Measurements from ENCODE around the gene PTGDS.

Gene PTGDS

GRCh38 chr9:136960938-136961275 lies 16.4 kb upstream of the PTGDS start:
- no peak for TF ChIP-seq SNAI2 (CRISPR knock-in tag; IDR thresholded peaks at IDR 0.05)
- no peak for TF ChIP-seq PATZ1 (CRISPR knock-in tag; IDR thresholded peaks at IDR 0.05; ENCODE audit: borderline replicate concordance)
- TF ChIP-seq POU6F1 (CRISPR knock-in tag; IDR thresholded peaks at IDR 0.05; ENCODE audit: borderline replicate concordance, low read depth), result no peak
- TF ChIP-seq RARB (CRISPR knock-in tag; IDR thresholded peaks at IDR 0.05), result no peak
- TF ChIP-seq ZFP3 (CRISPR knock-in tag; IDR thresholded peaks at IDR 0.05), result no peak
- TF ChIP-seq TCF4 (CRISPR knock-in tag; IDR thresholded peaks at IDR 0.05; ENCODE audit: borderline replicate concordance), result no peak
- TF ChIP-seq BACH2 (CRISPR knock-in tag; IDR thresholded peaks at IDR 0.05; ENCODE audit: borderline replicate concordance), result no peak
- no peak for TF ChIP-seq CSRNP3 (CRISPR knock-in tag; IDR thresholded peaks at IDR 0.05)
- TF ChIP-seq OSR1 (CRISPR knock-in tag; IDR thresholded peaks at IDR 0.05), result no peak
- TF ChIP-seq ZFP30 (CRISPR knock-in tag; IDR thresholded peaks at IDR 0.05), result no peak
- TF ChIP-seq ZNF8 (CRISPR knock-in tag; IDR thresholded peaks at IDR 0.05), result no peak
- no peak for TF ChIP-seq ZNF70 (CRISPR knock-in tag; IDR thresholded peaks at IDR 0.05)
- no peak for TF ChIP-seq GLIS3 (CRISPR knock-in tag; IDR thresholded peaks at IDR 0.05)
- TF ChIP-seq CREB5 (CRISPR knock-in tag; IDR thresholded peaks at IDR 0.05; ENCODE audit: low read depth), result no peak

GRCh38 chr9:136961279-136962065 lies 15.8 kb upstream of the PTGDS start:
- TF ChIP-seq OSR1 (CRISPR knock-in tag; IDR thresholded peaks at IDR 0.05), result no peak
- no peak for TF ChIP-seq ZFP3 (CRISPR knock-in tag; IDR thresholded peaks at IDR 0.05)
- TF ChIP-seq ESRRG (CRISPR knock-in tag; IDR thresholded peaks at IDR 0.05), result no peak
- no peak for ATAC-seq

More at GRCh38 chr9:136960938-136961275, 16.4 kb upstream of the PTGDS start:
- no peak for ATAC-seq

- ATAC-seq, result no peak
- TF ChIP-seq OSR1 (CRISPR knock-in tag; IDR thresholded peaks at IDR 0.05), result no peak
- TF ChIP-seq PATZ1 (CRISPR knock-in tag; IDR thresholded peaks at IDR 0.05; ENCODE audit: borderline replicate concordance), result no peak
- TF ChIP-seq ZNF8 (CRISPR knock-in tag; IDR thresholded peaks at IDR 0.05), result no peak
- no peak for TF ChIP-seq TSHZ2 (CRISPR knock-in tag; IDR thresholded peaks at IDR 0.05)
- TF ChIP-seq ZNF70 (CRISPR knock-in tag; IDR thresholded peaks at IDR 0.05), result no peak
- no peak for TF ChIP-seq ZNF565 (CRISPR knock-in tag; conservative IDR thresholded peaks at IDR 0.05; ENCODE audit: low read depth)
- no peak for TF ChIP-seq CSRNP3 (CRISPR knock-in tag; IDR thresholded peaks at IDR 0.05)
- no peak for TF ChIP-seq SNAI2 (CRISPR knock-in tag; IDR thresholded peaks at IDR 0.05)
- TF ChIP-seq RARB (CRISPR knock-in tag; IDR thresholded peaks at IDR 0.05), result no peak
- TF ChIP-seq ZFP30 (CRISPR knock-in tag; IDR thresholded peaks at IDR 0.05), result no peak
- no peak for TF ChIP-seq BACH2 (CRISPR knock-in tag; IDR thresholded peaks at IDR 0.05; ENCODE audit: borderline replicate concordance)
- no peak for TF ChIP-seq TCF4 (CRISPR knock-in tag; IDR thresholded peaks at IDR 0.05; ENCODE audit: borderline replicate concordance)
- TF ChIP-seq CREB5 (CRISPR knock-in tag; IDR thresholded peaks at IDR 0.05; ENCODE audit: low read depth), result no peak
- no peak for TF ChIP-seq ZFP3 (CRISPR knock-in tag; IDR thresholded peaks at IDR 0.05)
- TF ChIP-seq ISL1 (CRISPR knock-in tag; IDR thresholded peaks at IDR 0.05), result no peak
- TF ChIP-seq GLIS3 (CRISPR knock-in tag; IDR thresholded peaks at IDR 0.05), result no peak
- TF ChIP-seq CSDC2 (CRISPR knock-in tag; IDR thresholded peaks at IDR 0.05), result no peak
Observed at GRCh38 chr9:136962163-136962562, 15.1 kb upstream of the PTGDS start.

All from SK-N-SH treated with all-trans-retinoic acid at 6 μM for 48 hours (cell line).